H1 (cell line): Measurements from ENCODE around the gene ASGR1. TPM values are rescaled to one million over a fixed set of nuclear protein-coding genes. Genes with fewer than 3 reads are reported as not detected.
A peak's percentile ranks its signal among the peaks of the same experiment; 100 is the strongest.

Experiments
- ATF3 ChIP-seq: IDR thresholded peaks from 2 replicates; pipeline ENCODE4 v1.6.1; 2011; ENCODE audit warnings: low read depth, mild to moderate bottlenecking, low read length; ENCODE audit not compliant: insufficient read depth
- CEBPB ChIP-seq: IDR thresholded peaks from 2 replicates; pipeline ENCODE4 v1.6.1; 2012; ENCODE audit warnings: low read depth, low read length
- CHD2 ChIP-seq: IDR thresholded peaks from 2 replicates; pipeline ENCODE4 v1.6.1; 2012; ENCODE audit warnings: low read length, improper control_type of control experiment
- CREB1 ChIP-seq: IDR thresholded peaks from 2 replicates; pipeline ENCODE4 v1.6.1; 2012; ENCODE audit warnings: inconsistent platforms
- CTBP2 ChIP-seq: IDR thresholded peaks from 2 replicates; pipeline ENCODE4 v1.7.0; 2011; ENCODE audit warnings: borderline replicate concordance, mild to moderate bottlenecking, moderate library complexity, mixed read lengths, low read length; ENCODE audit not compliant: insufficient read depth, insufficient read length
- EP300 ChIP-seq, 2 experiments: IDR thresholded peaks; 1 replicate in 1 of 2; 2 replicates in 1 of 2; pipeline ENCODE4 v1.6.1; 2011 to 2012; ENCODE audit warnings: low read depth in 2 of 2, low read length in 2 of 2, mild to moderate bottlenecking in 2 of 2, borderline replicate concordance in 1 of 2, inconsistent platforms in 1 of 2, moderate library complexity in 1 of 2
- FOSL1 ChIP-seq: IDR thresholded peaks from 2 replicates; pipeline ENCODE4 v1.6.1; 2011; ENCODE audit warnings: mild to moderate bottlenecking, low read depth, low read length, moderate library complexity; ENCODE audit not compliant: insufficient read depth
- MAFK ChIP-seq: IDR thresholded peaks from 2 replicates; pipeline ENCODE4 v1.6.1; 2012; ENCODE audit warnings: low read depth, mild to moderate bottlenecking, improper control_type of control experiment, low read length
- NANOG ChIP-seq: IDR thresholded peaks from 2 replicates; pipeline ENCODE4 v1.6.1; 2011; ENCODE audit warnings: low read length, low read depth, mild to moderate bottlenecking, inconsistent platforms; ENCODE audit not compliant: insufficient read depth, poor library complexity, severe bottlenecking
- RNF2 ChIP-seq: fragments of 200-900, 300-1000 bp; sonication (generic); IDR thresholded peaks from 2 replicates; pipeline ENCODE4 v1.7.1; 2016; ENCODE audit warnings: borderline replicate concordance, low read depth, mild to moderate bottlenecking, antibody characterized with exemption, low read length; ENCODE audit not compliant: poor library complexity, severe bottlenecking; ENCODE audit errors: missing control alignments
- RXRA ChIP-seq: IDR thresholded peaks from 2 replicates; pipeline ENCODE4 v1.6.1; 2011; ENCODE audit warnings: low read depth, mild to moderate bottlenecking, low read length, moderate library complexity; ENCODE audit not compliant: insufficient read depth
- SAP30 ChIP-seq: fragments of 300-600 bp; sonication (generic); IDR thresholded peaks from 2 replicates; pipeline ENCODE4 v1.7.1; 2012; ENCODE audit warnings: low read length, moderate library complexity, mild to moderate bottlenecking, inconsistent platforms; ENCODE audit not compliant: insufficient read depth, insufficient replicate concordance
- SIN3A ChIP-seq, 2 experiments: IDR thresholded peaks in 1 of 2; conservative IDR thresholded peaks in 1 of 2; 2 replicates each; pipeline ENCODE4 v1.6.1; 2011 to 2012; ENCODE audit warnings: low read length in 2 of 2, improper control_type of control experiment in 1 of 2, low read depth in 1 of 2, mild to moderate bottlenecking in 1 of 2
- SP1 ChIP-seq: IDR thresholded peaks from 2 replicates; pipeline ENCODE4 v1.6.1; 2011; ENCODE audit warnings: low read depth, low read length
- SP4 ChIP-seq: IDR thresholded peaks from 2 replicates; pipeline ENCODE4 v1.6.1; 2012; ENCODE audit warnings: low read length, inconsistent platforms
- SRF ChIP-seq: IDR thresholded peaks from 2 replicates; pipeline ENCODE4 v1.6.1; 2011; ENCODE audit warnings: mild to moderate bottlenecking, low read depth, low read length, moderate library complexity
- TEAD4 ChIP-seq: IDR thresholded peaks from 2 replicates; pipeline ENCODE4 v1.6.1; 2012; ENCODE audit warnings: low read depth, low read length, inconsistent platforms, mixed read lengths
- YY1 ChIP-seq: IDR thresholded peaks from 2 replicates; pipeline ENCODE4 v1.6.1; 2011; ENCODE audit warnings: low read depth, mild to moderate bottlenecking, low read length
- polyA plus RNA-seq, 7 experiments: library from polyadenylated mRNA; depleted of rRNA in 3 of 7; stranded (reverse) in 5 of 7; unstranded in 2 of 7; fragments of >200 nt in 5 of 7; fragments of 200-250 nt in 2 of 7; gene quantifications; 1 replicate in 5 of 7; 2 replicates in 1 of 7; 4 replicates in 1 of 7; pipeline versions ENCODE4 v1.2.1 to v1.2.3, GENCODE V29; 2011 to 2013; ENCODE audit warnings: missing spikeins in 2 of 7, mixed read lengths in 2 of 7
- total RNA-seq: library from RNA; stranded (reverse); fragmentation: NEBNext Ultra II Directional; extraction: Animal tissue kit (Norgen Biotek cat#: 25700); gene quantifications from 2 replicates; pipeline ENCODE4 v1.2.1, GENCODE V29; 2021

ASGR1 gene
- total and polyA plus RNA-seq, 2 of the 8 experiments (the other 6 are each of a cell fraction or from before 2014, with no cell fraction given): 10.8 to 14.5 TPM

GRCh38 chr17:7214300-7215135, 35.3 kb upstream of the ASGR1 start (continued):
- TF ChIP-seq ATF3 (0 out of 2 replicates have a peak, but pooled peaks have one; percentile 37), EP300 (IDR thresholded peaks at IDR 0.05; ENCODE audit: borderline replicate concordance in 1 of 2, low read depth in 2 of 2, low read length in 2 of 2) (peak in 1 of 2 experiments; percentile 7; a peak in 1 of 3 replicates), SRF (no peak), FOSL1 (no peak), CTBP2 (peak; percentile 45), TEAD4 (peak; percentile 4), RXRA (no peak), RNF2 (no peak), SAP30 (peak; percentile 24), SP4 (peak; percentile 75; the same call in 1 of the 2 replicates), CHD2 (0 out of 2 replicates have a peak, but pooled peaks have one; percentile 38), SIN3A (conservative IDR thresholded peaks at IDR 0.05 in 1 of 2, IDR thresholded peaks at IDR 0.05 in 1 of 2; ENCODE audit: low read depth in 1 of 2, low read length in 2 of 2) (peak; percentile 55 to 94; a peak in 1 of 4 replicates), NANOG (peak; percentile 67), SP1 (peak; percentile 83; the same call in 1 of the 2 replicates), MAFK (no peak), CREB1 (peak; percentile 59; the same call in 1 of the 2 replicates), YY1 (peak; percentile 73; the same call in 1 of the 2 replicates), CEBPB (peak; percentile 84)
